IMR-90 (cell line): Measurements from ENCODE around the gene AMBRA1. TPM values are rescaled to one million over a fixed set of nuclear protein-coding genes. Genes with fewer than 3 reads are reported as not detected.

Experiments
- ATAC-seq: fragments of 200-7000 bp; cut with Tn5 transposase; 2 replicates; pipeline ENCODE4 v1.9.1; 2020; ENCODE audit warnings: low read depth, mild to moderate bottlenecking, moderate library complexity
- BruUV-seq: library from RNA; stranded (reverse); fragments of 400-500 nt; replicated peaks from 2 replicates; lab custom pipeline; 2021; lab: Mats Ljungman, UMichigan
- CTCF ChIA-PET: fragments of 300-600 bp; formaldehyde crosslinking; extraction: SDS; loops from one replicate; lab custom pipeline; 2021; ENCODE audit warnings: antibody characterized with exemption; lab: Yijun Ruan, JAX
- POLR2A ChIA-PET: fragments of 300-600 bp; sonication (Branson Sonifier 250); formaldehyde crosslinking; loops from one replicate; lab custom pipeline; 2022; ENCODE audit warnings: antibody characterized with exemption; ENCODE audit not compliant: unreplicated experiment; lab: Charles Lee
- DNase-seq: peaks from one replicate; pipeline ENCODE4 v3.0.0; 2013
- H2AFZ ChIP-seq: replicated peaks from 2 replicates; pipeline ENCODE3; 2013; ENCODE audit warnings: low read length, mild to moderate bottlenecking; ENCODE audit not compliant: poor library complexity
- H2AK5ac ChIP-seq: 2 replicates; pipeline ENCODE4 v1.6.1; 2013; ENCODE audit warnings: low read depth, low read length, inconsistent platforms
- H2AK9ac ChIP-seq: replicated peaks from 2 replicates; pipeline ENCODE3; 2013; ENCODE audit warnings: mild to moderate bottlenecking, low read depth, low read length, moderate library complexity; ENCODE audit not compliant: poor library complexity
- H2BK120ac ChIP-seq: 2 replicates; pipeline ENCODE4 v1.6.1; 2013; ENCODE audit warnings: low read depth, low read length, inconsistent platforms
- H2BK15ac ChIP-seq: 3 replicates; pipeline ENCODE4 v1.6.1; 2013; ENCODE audit warnings: low read depth, low read length, inconsistent platforms
- H2BK20ac ChIP-seq: 2 replicates; pipeline ENCODE4 v1.6.1; 2013; ENCODE audit warnings: low read depth, mild to moderate bottlenecking, inconsistent platforms, low read length, moderate library complexity
- H2BK5ac ChIP-seq: 2 replicates; pipeline ENCODE4 v1.6.1; 2013; ENCODE audit warnings: mild to moderate bottlenecking, low read depth, low read length, inconsistent platforms; ENCODE audit not compliant: poor library complexity, severe bottlenecking
- H3K14ac ChIP-seq: replicated peaks from 2 replicates; pipeline ENCODE4 v1.6.1; 2013; ENCODE audit warnings: low read depth, low read length, inconsistent platforms
- H3K18ac ChIP-seq: 2 replicates; pipeline ENCODE4 v1.6.1; 2013; ENCODE audit warnings: low read depth, low read length, control low read depth
- H3K23ac ChIP-seq: 2 replicates; pipeline ENCODE4 v1.6.1; 2013; ENCODE audit warnings: low read depth, low read length, inconsistent platforms
- H3K27ac ChIP-seq: 2 replicates; pipeline ENCODE4 v1.5.1; 2013; ENCODE audit warnings: mild to moderate bottlenecking, control low read depth, low read length; ENCODE audit not compliant: insufficient read depth
- H3K27me3 ChIP-seq: 2 replicates; pipeline ENCODE4 v1.6.1; 2013; ENCODE audit warnings: low read length; ENCODE audit not compliant: control insufficient read depth, insufficient read depth
- H3K36me3 ChIP-seq: 2 replicates; pipeline ENCODE4 v1.6.1; 2013; ENCODE audit warnings: low read length, mixed read lengths; ENCODE audit not compliant: control insufficient read depth, insufficient read depth
- H3K4ac ChIP-seq: 2 replicates; pipeline ENCODE4 v1.6.1; 2013; ENCODE audit warnings: low read depth, low read length, inconsistent platforms
- H3K4me1 ChIP-seq: 2 replicates; pipeline ENCODE4 v1.6.1; 2013; ENCODE audit warnings: low read length, mixed read lengths; ENCODE audit not compliant: control insufficient read depth, insufficient read depth
- H3K4me2 ChIP-seq: 2 replicates; pipeline ENCODE4 v1.6.1; 2013; ENCODE audit warnings: low read depth, mild to moderate bottlenecking, control low read depth, low read length, moderate library complexity
- H3K4me3 ChIP-seq: 2 replicates; pipeline ENCODE4 v1.5.1; 2013; ENCODE audit warnings: low read depth, mild to moderate bottlenecking, control low read depth, low read length, moderate library complexity; ENCODE audit not compliant: insufficient read depth
- H3K56ac ChIP-seq: 2 replicates; pipeline ENCODE4 v1.6.1; 2013; ENCODE audit warnings: low read length, inconsistent platforms; ENCODE audit not compliant: insufficient read depth; ENCODE audit errors: extremely low read depth
- H3K79me1 ChIP-seq, 2 experiments: 2 replicates each; pipeline ENCODE4 v1.6.1; 2013; ENCODE audit warnings: low read length in 2 of 2, inconsistent platforms in 1 of 2, low read depth in 1 of 2
- H3K9ac ChIP-seq: 2 replicates; pipeline ENCODE4 v1.6.1; 2013; ENCODE audit warnings: low read depth, low read length, control low read depth
- H3K9me1 ChIP-seq: 2 replicates; pipeline ENCODE4 v1.6.1; 2013; ENCODE audit warnings: low read length, inconsistent platforms; ENCODE audit not compliant: insufficient read depth
- H3K9me3 ChIP-seq: 2 replicates; pipeline ENCODE4 v1.6.1; 2013; ENCODE audit warnings: low read length; ENCODE audit not compliant: control insufficient read depth, insufficient read depth
- H4K20me1 ChIP-seq: 2 replicates; pipeline ENCODE4 v1.6.1; 2013; ENCODE audit warnings: low read length, inconsistent platforms; ENCODE audit not compliant: insufficient read depth
- H4K5ac ChIP-seq: 2 replicates; pipeline ENCODE4 v1.6.1; 2013; ENCODE audit warnings: mild to moderate bottlenecking, low read depth, low read length, control low read depth
- H4K8ac ChIP-seq, 2 experiments: 2 replicates each; pipeline ENCODE4 v1.6.1; 2013; ENCODE audit warnings: low read depth in 2 of 2, low read length in 2 of 2, control low read depth in 1 of 2, inconsistent platforms in 1 of 2
- H4K91ac ChIP-seq: 2 replicates; pipeline ENCODE4 v1.6.1; 2013; ENCODE audit warnings: low read depth, low read length, inconsistent platforms; ENCODE audit not compliant: insufficient read depth
- BHLHE40 ChIP-seq: fragments of 150-350 bp; IDR thresholded peaks from 2 replicates; pipeline ENCODE4 v1.6.1; 2016; ENCODE audit warnings: mild to moderate bottlenecking, low read depth, low read length
- MAFK ChIP-seq: IDR thresholded peaks from 2 replicates; pipeline ENCODE4 v1.6.1; 2012; ENCODE audit warnings: low read depth, low read length, improper control_type of control experiment
- MXI1 ChIP-seq: IDR thresholded peaks from 2 replicates; pipeline ENCODE4 v1.6.1; 2012; ENCODE audit warnings: low read depth, mild to moderate bottlenecking, low read length, moderate library complexity, borderline replicate concordance
- NFE2L2 ChIP-seq: fragments of 150-350 bp; IDR thresholded peaks from 2 replicates; pipeline ENCODE4 v1.6.1; 2016; ENCODE audit warnings: low read depth, mild to moderate bottlenecking, low read length
- POLR2A ChIP-seq: IDR thresholded peaks from 2 replicates; pipeline ENCODE4 v1.6.1; 2012; ENCODE audit warnings: mild to moderate bottlenecking, low read depth, low read length
- RCOR1 ChIP-seq: IDR thresholded peaks from 2 replicates; pipeline ENCODE4 v1.6.1; 2012; ENCODE audit warnings: mild to moderate bottlenecking, low read length, improper control_type of control experiment; ENCODE audit not compliant: insufficient replicate concordance
- WGBS, 2 experiments: methylation state at CpG; one replicate each; pipeline versions ENCODE4 v1.1.5 to v1.1.7; 2013; ENCODE audit warnings: missing lambda C conversion rate in 2 of 2; ENCODE audit not compliant: insufficient read length in 1 of 2; ENCODE audit errors: extremely low coverage in 2 of 2; 5-methylcytosine and 5-hydroxymethylcytosine counted together
- dilution Hi-C: fragments of 300-500 bp; cut with HindIII; formaldehyde crosslinking; loops from one replicate; pipeline ENCODE4 v1.14.3; 2018; ENCODE audit warnings: low sequenced_read_pairs; ENCODE audit not compliant: unreplicated experiment
- in situ Hi-C: fragments of 300-500 bp; cut with MboI; formaldehyde crosslinking; loops from 3 replicates; pipeline ENCODE4 v1.14.3; 2019; ENCODE audit warnings: low sequenced_read_pairs, inconsistent platforms, mixed read lengths
- intact Hi-C: fragments of 100-400 bp; cut with micrococcal nuclease; formaldehyde crosslinking; loops from 2 replicates; pipeline ENCODE4 v1.10.0; 2022
- polyA plus RNA-seq, 3 experiments: library from polyadenylated mRNA; depleted of rRNA; stranded (reverse); fragments of >200 nt; gene quantifications; 2 replicates each; pipeline ENCODE4 v1.2.3, GENCODE V29; 2012; ENCODE audit warnings: low replicate concordance in 1 of 3
- total RNA-seq: library from RNA; depleted of rRNA; stranded (reverse); fragments of >200 nt; gene quantifications from 2 replicates; pipeline ENCODE4 v1.2.3, GENCODE V29; 2012

Gene AMBRA1
- total and polyA plus RNA-seq, 2 of the 4 experiments (the other 2 are of a cell fraction): 9.4 to 18.3 TPM

DNA sequence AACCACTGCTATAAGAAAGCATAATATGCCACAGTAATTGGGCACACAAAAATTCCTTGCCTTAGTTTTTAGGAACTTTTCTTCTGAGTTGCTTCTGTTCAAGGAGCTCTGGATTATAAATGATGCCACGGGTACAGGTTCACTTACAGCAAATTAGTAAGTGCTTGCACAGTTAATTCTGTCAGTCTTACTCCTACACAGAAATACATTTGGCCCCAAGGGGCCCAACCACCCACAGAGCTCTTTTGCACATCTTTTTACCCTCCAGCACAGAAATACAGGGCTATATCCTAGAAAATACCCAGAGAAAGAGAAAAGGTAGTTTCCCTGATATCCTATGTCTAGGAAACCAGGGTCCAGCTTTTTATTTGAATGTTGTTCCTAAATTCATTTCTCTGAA is 115.6 kb downstream of the AMBRA1 start:
- no peak overlapping the region for H2BK120ac ChIP-seq
- H3K27ac ChIP-seq: no peak overlapping the region
- H2AFZ ChIP-seq: no peak overlapping the region
- ATAC-seq (no peak), DNase-seq (no peak)
- H2BK20ac ChIP-seq: no peak overlapping the region
- no peak overlapping the region for H3K18ac ChIP-seq
- no peak overlapping the region for H3K4me3 ChIP-seq
- H4K91ac ChIP-seq: no peak overlapping the region
- peaks cover under 1% of the 10 kb centered on the region; the same call in 1 of the 2 replicates for H4K20me1 ChIP-seq
- TF ChIP-seq MAFK: no peak
- no peak for TF ChIP-seq MXI1
- TF ChIP-seq RCOR1: no peak
- no peak for TF ChIP-seq NFE2L2
- no peak for TF ChIP-seq BHLHE40
- no peak for TF ChIP-seq POLR2A
- no peak overlapping the region for H4K8ac ChIP-seq
- in situ Hi-C loops (no loop called here), dilution Hi-C loops (no loop called here), intact Hi-C loops (no loop called here)
- H3K4me2 ChIP-seq: no peak overlapping the region
- H2BK15ac ChIP-seq: no peak overlapping the region
- H3K56ac ChIP-seq: no peak overlapping the region
- no peak overlapping the region for H4K5ac ChIP-seq
- no peak overlapping the region for H3K9ac ChIP-seq
- no peaks in the 10 kb centered on the region for H3K9me3 ChIP-seq
- H2AK9ac ChIP-seq: no peak overlapping the region
- ChIA-PET POLR2A (no interaction called here), CTCF (no interaction called here)
- H3K14ac ChIP-seq: no peak overlapping the region
- no peak overlapping the region for H3K23ac ChIP-seq
- BruUV-seq: no TSS peak
- peaks cover 19 to 25% of the 10 kb centered on the region in 2 experiments; a peak in 3 of 4 replicates for H3K79me1 ChIP-seq
- H3K4ac ChIP-seq: no peak overlapping the region
- H2AK5ac ChIP-seq: no peak overlapping the region
- WGBS, 2 experiments: no CpG with 5 or more reads among the region's 1 CpG
- H2BK5ac ChIP-seq: no peak overlapping the region
- no peaks in the 10 kb centered on the region for H3K27me3 ChIP-seq
- H3K9me1 ChIP-seq: no peaks in the 10 kb centered on the region
- H3K4me1 ChIP-seq: no peaks in the 10 kb centered on the region
- H3K36me3 ChIP-seq: no peaks in the 10 kb centered on the region
